ENCODE measurements around the gene LMAN1L. TPM values are rescaled to one million over a fixed set of nuclear protein-coding genes. Genes with fewer than 3 reads are reported as not detected.

LMAN1L gene
- polyA plus RNA-seq, 3 donors: 0.04 TPM; not detected in 2

GRCh38 chr15:74793135-74794028 is 19.3 kb upstream of the LMAN1L start:
- DNase-seq: no peak

GRCh38 chr15:74794248-74794969 is 18.2 kb upstream of the LMAN1L start:
- no peak for DNase-seq

GRCh38 chr15:74794970-74795349 is 17.7 kb upstream of the LMAN1L start:
- DNase-seq: no peak

GRCh38 chr15:74795966-74796625 is 16.5 kb upstream of the LMAN1L start:
- DNase-seq: no peak

GRCh38 chr15:74798388-74799254 is 14.0 kb upstream of the LMAN1L start:
- no peak for DNase-seq

- no peak for DNase-seq
Observed at GRCh38 chr15:74799255-74799855, 13.3 kb upstream of the LMAN1L start.

- no peak for DNase-seq
Observed at GRCh38 chr15:74799856-74800558, 12.6 kb upstream of the LMAN1L start.

GRCh38 chr15:74800559-74801094 is 12.0 kb upstream of the LMAN1L start:
- DNase-seq: no peak

- no peak for DNase-seq
Observed at GRCh38 chr15:74801311-74801997, 11.2 kb upstream of the LMAN1L start.

GRCh38 chr15:74802290-74802689 is 10.3 kb upstream of the LMAN1L start:
- no peak for DNase-seq

GRCh38 chr15:74802862-74803447 is 9.7 kb upstream of the LMAN1L start:
- DNase-seq: no peak

GRCh38 chr15:74804935-74805334 is 7.7 kb upstream of the LMAN1L start:
- DNase-seq: no peak

GRCh38 chr15:74807282-74807681 is 5.4 kb upstream of the LMAN1L start:
- DNase-seq: no peak

- no peak for DNase-seq
Observed at GRCh38 chr15:74808078-74808839, 4.4 kb upstream of the LMAN1L start.

GRCh38 chr15:74808840-74809229 is 3.8 kb upstream of the LMAN1L start:
- no peak for DNase-seq

GRCh38 chr15:74809242-74809641 is 3.4 kb upstream of the LMAN1L start:
- DNase-seq: no peak

- no peak for DNase-seq
Observed at GRCh38 chr15:74809956-74810355, 2.7 kb upstream of the LMAN1L start.
